NCI-H1694 treated with DMSO at 0.1 percent for 48 hours (cell line): ENCODE results near the gene MVD.
"Not testable (repeated sequence)": the region's sequence is repeated elsewhere in the genome, so short reads cannot be mapped to it uniquely, and the experiment has no call there.

Source experiments
- DNase-seq: peaks from one replicate; lab custom pipeline; 2025; lab: John Stamatoyannopoulos, UW

The MVD gene

DNA sequence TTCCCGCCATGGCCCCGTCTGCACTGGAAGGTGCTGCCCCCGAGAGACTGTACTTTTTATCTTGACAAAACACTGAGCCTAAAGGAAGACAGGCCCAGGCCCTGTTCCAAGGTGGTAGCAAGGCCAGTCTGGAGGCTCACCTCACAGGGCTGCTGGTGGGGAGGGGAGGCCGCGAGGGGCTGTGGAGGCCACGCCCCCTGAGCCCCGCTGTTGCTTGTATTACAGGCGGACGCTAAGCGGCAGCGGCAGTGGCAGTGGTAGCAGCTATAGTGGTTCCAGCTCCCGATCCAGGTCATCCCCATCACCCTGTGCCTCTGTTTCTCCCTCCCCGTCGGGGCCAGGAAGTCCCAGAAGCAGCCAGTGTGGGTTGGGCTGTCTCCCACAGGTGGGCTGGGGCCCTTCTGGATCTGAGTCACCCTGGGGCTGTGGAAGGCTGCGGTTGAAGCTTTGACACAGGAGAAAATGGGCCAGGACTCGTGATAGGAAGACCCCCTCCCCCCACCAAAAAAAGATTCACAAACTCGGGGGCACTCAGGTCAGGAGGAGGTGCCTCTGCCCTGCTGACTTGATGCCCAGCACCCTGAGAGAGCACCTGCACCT is 37.8 kb downstream of the MVD start:
- no peak for DNase-seq

DNA sequence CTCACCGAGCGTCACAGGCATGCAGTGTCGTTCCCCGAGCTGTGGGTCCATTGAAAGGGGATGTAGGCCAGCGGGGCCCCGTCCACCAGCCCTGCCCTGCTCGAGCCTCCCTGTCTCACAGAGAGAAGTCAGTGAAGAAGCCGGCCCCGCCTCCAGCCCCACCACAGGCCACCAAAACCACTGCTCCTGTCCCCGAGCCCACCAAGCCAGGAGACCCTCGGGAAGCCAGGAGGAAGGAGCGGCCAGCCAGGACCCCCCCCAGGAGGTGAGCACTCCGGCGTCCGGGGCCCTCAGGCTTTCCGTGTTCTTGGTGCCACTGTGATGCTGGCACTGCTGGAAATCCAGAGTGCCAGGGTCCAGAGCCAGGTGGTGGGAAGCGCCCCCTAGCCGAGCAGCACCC is 38.4 kb downstream of the MVD start:
- DNase-seq: no peak

DNA sequence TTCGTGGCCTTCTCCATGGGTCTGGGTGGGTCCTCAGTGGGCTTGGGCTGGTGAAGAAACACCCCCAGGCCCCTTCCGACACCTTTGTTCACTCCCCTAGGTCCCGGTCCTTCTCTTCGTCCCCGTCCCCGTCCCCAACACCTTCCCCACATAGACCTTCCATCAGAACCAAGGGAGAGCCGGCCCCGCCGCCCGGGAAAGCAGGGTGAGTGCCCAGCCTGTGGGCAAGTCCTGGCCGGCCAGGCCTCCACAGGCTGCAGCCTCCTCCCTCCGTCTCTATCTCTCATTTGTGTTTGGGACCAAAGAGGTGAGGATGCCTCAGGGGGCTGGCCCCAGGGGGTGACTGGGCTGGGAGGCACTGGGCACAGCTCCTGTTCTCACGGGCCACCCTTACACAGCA is 39.0 kb downstream of the MVD start:
- DNase-seq: no peak

GRCh38 chr16:88622866-88623265 is 40.0 kb downstream of the MVD start:
- no peak for DNase-seq

GRCh38 chr16:88622125-88622524 is 40.8 kb downstream of the MVD start:
- no peak for DNase-seq

DNA sequence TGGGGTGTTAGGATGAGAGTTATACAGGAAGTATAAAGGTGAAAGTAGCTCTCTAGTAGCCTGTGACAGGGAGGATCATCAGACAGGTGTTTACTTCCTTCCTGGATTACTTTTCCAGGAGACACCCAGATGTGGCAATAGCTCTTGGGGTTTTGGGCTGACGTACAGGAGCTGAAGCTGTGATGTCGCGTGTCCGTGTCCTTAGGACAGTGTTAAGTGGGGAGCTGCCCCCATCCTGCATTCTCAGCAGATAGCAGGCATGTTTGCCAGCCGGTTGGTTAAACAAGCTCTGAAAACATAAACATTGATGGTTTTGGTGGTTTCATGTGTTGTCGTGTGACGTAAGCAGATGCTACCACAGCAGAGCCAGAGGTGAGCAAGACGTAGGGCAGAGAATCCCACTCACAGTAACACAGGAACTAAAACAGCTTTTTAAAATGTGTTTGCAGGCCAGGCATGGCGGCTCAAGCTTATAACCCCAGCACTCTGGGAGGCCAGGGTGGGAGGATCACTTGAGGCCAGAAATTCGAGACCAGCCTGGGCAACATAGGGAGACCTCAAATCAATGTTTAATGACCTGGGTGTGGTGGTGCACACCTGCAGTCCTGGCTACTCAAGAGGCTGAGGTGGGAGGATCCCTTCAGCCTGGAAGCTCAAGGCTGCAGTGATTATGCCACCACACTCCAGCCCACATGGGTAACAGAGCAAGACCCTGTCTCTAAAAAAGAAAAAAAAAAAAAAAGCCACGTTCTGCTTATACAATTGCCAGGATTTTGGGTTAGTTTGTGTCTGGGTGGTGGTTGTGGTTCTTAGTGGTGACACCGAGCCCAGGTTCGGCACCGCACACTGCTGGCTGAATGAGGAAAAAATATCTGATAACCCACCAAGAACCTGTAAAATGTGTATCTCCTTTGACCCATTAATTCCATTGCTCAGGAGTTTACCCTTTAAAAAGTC is 42.8 kb downstream of the MVD start:
- no peak for DNase-seq

GRCh38 chr16:88618956-88619667 is 43.8 kb downstream of the MVD start:
- DNase-seq: no peak

DNA sequence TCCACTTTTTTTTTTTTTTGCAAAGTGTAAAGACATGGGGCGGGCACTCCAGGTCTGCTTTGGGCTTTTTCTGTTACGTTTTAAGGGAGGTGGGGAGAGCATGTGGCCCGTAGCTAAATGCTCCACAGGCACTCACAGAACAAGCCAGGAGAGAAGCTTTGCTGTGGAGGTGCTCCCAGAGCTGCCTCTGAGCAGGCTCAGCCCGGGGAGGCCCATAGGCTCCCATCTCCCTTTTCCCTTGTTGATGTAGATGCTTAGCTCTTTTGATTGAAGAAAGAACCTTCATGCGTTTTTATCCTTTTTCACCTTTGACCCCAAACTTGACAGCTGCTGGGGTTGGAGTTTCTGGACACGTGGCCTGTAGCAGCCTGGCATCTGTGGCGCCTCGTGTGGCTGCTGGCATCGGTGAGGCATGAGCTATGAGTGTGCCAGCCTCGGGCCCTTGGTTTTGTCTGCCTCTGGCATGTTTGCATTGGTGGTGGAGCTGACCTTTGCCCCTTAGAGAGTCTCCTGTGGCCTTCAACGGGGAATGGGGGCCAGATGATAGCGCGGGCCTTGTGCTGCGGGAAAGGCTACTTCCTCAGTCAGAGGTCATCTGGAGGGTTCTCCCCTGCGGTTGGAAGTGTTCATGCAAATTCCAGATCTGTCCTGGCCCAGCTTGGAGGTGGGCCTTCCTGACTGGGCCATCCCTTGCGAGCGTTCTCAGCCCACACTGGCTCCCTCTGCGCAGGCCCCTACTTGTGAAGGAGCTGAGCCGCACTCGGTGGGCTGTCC is 44.5 kb downstream of the MVD start:
- DNase-seq: no peak

GRCh38 chr16:88617268-88618031 is 45.4 kb downstream of the MVD start:
- no peak for DNase-seq

DNA sequence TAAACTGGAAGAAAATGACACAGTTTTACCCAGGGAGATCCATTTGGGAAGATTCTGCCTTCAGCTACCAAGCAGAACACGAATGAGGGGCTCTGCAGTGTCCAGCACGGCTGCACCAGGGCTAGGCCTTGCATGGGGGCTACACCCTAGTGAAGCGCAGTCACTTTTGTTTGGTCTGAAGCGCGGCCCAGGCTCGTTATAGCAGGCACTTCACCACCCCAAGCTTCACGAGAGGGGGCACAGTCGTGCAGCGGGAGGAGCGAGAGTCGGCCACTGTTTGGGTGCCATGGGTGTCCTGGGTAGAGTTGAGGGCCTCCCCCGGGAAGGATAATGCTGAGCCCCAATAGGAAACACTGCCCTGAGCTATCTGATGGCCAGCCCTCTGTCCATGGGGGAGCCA is 46.2 kb downstream of the MVD start:
- no peak for DNase-seq

DNA sequence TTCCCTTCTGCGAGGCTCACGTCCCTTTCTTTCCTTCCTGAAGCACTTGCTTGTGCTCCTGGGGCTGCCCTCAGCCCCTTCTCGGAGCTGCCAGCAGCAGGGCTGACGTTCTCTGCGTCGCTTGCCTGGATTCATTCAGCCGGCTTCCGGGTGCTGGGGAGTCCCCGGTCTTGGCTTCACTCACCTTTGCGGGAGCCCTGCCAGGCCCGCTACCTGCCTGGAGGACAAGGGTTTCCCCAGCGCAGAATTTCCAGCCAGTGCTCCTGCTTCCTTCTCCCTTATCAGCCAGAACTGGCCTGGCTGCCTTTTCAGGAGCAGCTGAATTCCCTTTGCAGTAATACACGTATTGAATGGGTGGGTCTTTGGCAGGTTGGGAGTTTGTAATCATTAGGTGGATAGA is 46.6 kb downstream of the MVD start:
- DNase-seq: no peak

DNA sequence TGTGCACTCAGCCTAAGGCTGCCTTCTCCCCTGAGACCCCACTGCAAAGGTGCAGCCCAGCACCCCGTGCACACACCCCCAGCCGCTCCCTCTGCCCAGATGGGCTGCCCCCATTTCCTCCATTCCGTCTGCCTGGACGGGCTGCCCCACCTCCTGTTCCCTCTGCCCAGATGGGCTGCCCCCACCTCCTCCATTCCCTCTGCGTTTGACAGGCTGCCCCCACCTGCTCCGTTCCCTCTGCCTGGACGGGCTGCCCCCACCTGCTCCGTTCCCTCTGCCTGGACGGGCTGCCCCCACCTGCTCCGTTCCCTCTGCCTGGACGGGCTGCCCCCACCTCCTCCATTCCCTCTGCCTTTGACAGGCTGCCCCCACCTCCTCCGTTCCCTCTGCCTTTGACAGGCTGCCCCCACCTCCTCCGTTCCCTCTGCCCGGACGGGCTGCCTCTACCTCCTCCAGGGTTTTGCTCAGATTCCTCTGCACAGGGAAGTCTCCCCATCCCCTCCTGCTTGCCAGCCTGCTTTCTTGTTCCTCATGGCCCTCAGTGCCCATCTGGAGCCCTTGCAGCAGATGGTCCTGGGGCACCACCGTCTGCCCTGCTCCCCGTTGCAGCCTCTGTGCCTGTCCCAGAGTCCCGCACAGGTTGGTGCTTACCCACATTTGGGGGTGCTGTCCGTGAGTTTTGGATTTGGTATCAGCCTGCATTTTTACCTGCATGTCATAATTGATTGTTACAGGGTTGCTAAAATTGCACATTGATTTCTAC is 47.9 kb downstream of the MVD start:
- peak; percentile 14 for DNase-seq

- no peak for DNase-seq
These were observed 48.7 kb downstream of the MVD start for GRCh38 chr16:88613911-88614817.

- DNase-seq: no peak
These were observed 49.6 kb downstream of the MVD start for GRCh38 chr16:88613293-88613692.

DNA sequence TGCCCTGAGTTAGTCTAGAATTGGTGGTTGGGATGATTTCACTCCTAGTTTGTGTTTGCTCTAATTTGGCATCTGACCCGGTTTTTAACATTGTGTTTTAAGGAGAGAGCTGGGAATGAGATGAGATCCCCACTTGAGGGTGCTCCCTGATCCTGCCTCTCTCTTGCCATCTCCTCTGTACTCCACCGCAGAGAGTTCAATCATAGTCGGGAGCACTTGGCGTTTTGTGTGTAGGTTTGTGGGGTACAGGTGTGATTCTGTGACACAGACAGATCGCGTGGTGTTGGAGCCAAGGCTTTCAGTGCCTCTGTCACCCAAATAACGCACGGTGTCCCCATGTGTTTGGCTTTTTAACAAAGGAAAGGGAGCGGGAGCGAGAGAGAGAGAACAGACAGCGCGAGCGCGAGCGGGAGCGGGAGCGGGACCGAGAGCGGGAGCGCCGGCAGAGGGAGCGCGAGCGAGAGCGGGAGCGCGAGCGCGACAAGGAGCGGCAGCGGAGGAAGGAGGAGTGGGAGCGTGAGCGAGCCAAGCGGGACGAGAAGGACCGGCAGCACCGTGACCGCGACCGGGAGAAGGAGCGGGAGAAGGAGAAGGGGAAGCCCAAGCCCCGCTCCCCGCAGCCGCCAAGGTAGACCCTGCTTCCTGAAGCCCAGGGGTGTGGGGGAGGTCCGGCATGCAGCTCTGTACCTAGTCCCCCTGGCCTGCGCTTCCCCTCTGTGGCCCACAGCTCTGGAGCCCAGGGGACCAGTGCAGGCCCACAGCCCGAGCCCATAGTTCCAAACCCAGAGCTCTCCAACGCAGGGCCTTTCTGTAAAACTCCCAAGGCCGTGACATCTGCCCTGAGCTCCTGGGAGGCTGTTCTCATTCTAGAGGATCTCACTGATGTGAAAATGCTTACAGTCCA is 51.7 kb downstream of the MVD start:
- DNase-seq: no peak

DNA sequence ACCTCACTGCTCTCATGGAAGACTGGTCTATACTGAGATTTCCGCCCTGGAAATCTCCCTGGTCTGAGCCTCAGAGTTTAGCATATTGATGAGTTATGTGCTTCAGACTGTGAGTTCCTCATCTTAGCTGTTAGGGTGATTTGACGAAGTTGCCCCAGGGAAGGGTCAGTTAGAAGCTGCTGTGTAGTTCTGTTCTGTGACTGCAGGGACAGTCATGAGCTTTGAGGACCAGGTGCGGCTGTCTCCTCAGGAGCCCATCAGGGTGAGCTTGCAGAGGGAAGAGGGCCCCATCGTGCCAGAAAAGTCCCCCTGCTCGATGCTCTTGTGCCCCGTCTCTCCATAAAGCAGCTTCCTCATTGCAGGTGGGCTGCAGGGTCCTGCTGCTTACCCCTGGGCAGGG is 52.8 kb downstream of the MVD start:
- no peak for DNase-seq

DNA sequence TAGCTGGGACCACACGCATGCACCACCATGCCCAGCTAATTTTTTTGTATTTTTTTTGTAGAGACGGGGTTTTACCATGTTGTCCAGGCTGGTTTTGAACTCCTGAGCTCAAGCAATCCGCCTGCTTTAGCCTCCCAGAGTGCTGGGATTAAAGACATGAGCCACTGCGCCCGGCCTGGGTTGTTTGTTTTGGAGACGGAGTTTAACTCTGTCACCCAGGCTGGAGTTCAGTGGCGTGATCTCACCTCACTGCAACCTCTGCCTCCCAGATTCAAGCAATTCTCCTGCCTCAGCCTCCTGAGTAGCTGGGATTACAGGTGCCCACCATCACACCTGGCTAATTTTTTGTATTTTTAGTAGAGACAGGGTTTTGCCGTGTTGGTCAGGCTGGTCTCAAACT is 53.5 kb downstream of the MVD start:
- DNase-seq: not testable (repeated sequence)

GRCh38 chr16:88608076-88608475 is 54.8 kb downstream of the MVD start:
- no peak for DNase-seq
